A375 (cell line): Measurements from ENCODE around the gene CDNF. TPM values are rescaled to one million over a fixed set of nuclear protein-coding genes. Genes with fewer than 3 reads are reported as not detected.

ENCODE experiments used
- total RNA-seq: library from RNA; depleted of rRNA; stranded (reverse); fragments of >200 nt; shearing (Covaris generic); gene quantifications from 2 replicates; pipeline ENCODE4 v1.2.3, GENCODE V29; 2014; rRNA removed

Gene CDNF
- total RNA-seq, result 1.2 and 4.4 TPM in 2 replicates

GRCh38 chr10:14837757-14838581 is at the start of gene CDNF, which contains the start of the genes HSPA14 and MSANTD7:
TSS of gene CDNF (minus strand) at chr10:14838037. CDS start at chr10:14837946, 91 bp downstream.
TSS of gene HSPA14 (plus strand) at chr10:14838306. CDS start at chr10:14838403, 97 bp downstream.
TSS of gene MSANTD7 (plus strand) at chr10:14838306. CDS start at chr10:14842285, 3,979 bp downstream.

GRCh38 chr10:14878266-14879123 is 40.7 kb upstream of the CDNF start, which contains the start of gene SUV39H2:
TSS of gene SUV39H2 (plus strand) at chr10:14878866. CDS start at chr10:14878889, 23 bp downstream.

DNA sequence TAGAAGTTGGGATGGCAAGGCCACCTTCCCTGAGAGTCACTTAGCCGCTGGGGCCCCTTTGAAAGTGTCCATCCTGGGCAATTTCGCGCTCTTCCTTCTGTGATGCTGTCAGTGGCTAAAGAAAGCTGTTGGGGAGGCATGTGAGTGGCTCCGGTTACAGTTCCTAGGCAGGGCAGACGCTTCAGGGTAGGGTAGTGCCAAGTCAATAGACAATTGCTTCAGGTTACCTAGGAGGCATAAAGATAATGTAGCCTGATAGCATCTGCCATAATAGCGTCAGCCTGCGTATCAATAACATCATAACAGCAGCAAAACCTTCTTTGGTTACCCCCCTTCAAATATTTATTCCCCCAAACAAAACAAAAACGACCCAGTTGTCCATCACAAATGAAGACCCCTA is 63.0 kb downstream of the CDNF start, which contains the start of gene FAM107B:
Gene FAM107B, minus strand, starts transcription at position 101 of the 400 bp plus-strand sequence. CDS start 234 bp downstream, outside the sequence.

Other genes with a start within 250 kb of the CDNF start
- 9.2 and 15.7 TPM in 2 replicates for gene FAM107B, start 63.1 kb downstream of the CDNF start, total RNA-seq
- 18.5 and 22.3 TPM in 2 replicates for gene HSPA14, start 269 bp upstream of the CDNF start, total RNA-seq
- gene MSANTD7, start 269 bp upstream of the CDNF start, total RNA-seq, result 14.3 and 14.4 TPM in 2 replicates
- 15.4 and 16.6 TPM in 2 replicates for gene SUV39H2, start 40.8 kb upstream of the CDNF start, total RNA-seq
- 7.1 and 7.8 TPM in 2 replicates for gene DCLRE1C, start 116.1 kb upstream of the CDNF start, total RNA-seq
- 0.66 and 0.72 TPM in 2 replicates for gene MEIG1, start 121.4 kb upstream of the CDNF start, total RNA-seq
- not detected in 2 replicates for gene OLAH, start 205.9 kb upstream of the CDNF start, total RNA-seq